Measurements from ENCODE around the gene TMEM163. TPM values are rescaled to one million over a fixed set of nuclear protein-coding genes. Genes with fewer than 3 reads are reported as not detected.

TMEM163 gene
- total RNA-seq, 2 experiments from 2014 or later: 0.51 TPM; not detected in 1

- Histone ChIP-seq H3K27ac (ENCODE audit: low read depth, low read length, poor library complexity, severe bottlenecking) (peak overlapping the region; percentile 99), H4K20me1 (ENCODE audit: insufficient read depth, low read length) (no peaks in the 10 kb centered on the region), H3K9me3 (ENCODE audit: low read length) (no peaks in the 10 kb centered on the region), H3K79me2 (ENCODE audit: insufficient read depth, low read depth, low read length) (peaks cover 16% of the 10 kb centered on the region; the same call in 1 of the 2 replicates), H3K4me3 (ENCODE audit: low read depth, low read length, poor library complexity, severe bottlenecking) (no peak overlapping the region), H2AFZ (ENCODE audit: low read length) (no peak overlapping the region), H3K4me1 (ENCODE audit: insufficient read depth, low read length, poor library complexity, severe bottlenecking) (peaks cover 57% of the 10 kb centered on the region), H3K4me2 (ENCODE audit: low read length) (peak overlapping the region; percentile 81), H3K9me2 (ENCODE audit: insufficient read depth, low read length) (no peaks in the 10 kb centered on the region), H3K36me3 (ENCODE audit: insufficient read depth, low read length) (peaks cover 41% of the 10 kb centered on the region)
- no peak for DNase-seq (ENCODE audit: low spot score)
- POLR2A ChIA-PET: interaction anchor here (0.6 to 3.7 kb wide), 12 partner anchors 14 to 304 kb away, joined by 3 to 26 read pairs (median 4); partner anchors contain the start of gene MGAT5
- TSS peak; percentile 29 for BruUV-seq (replicated peaks)
- CTCF ChIA-PET (ENCODE audit: unreplicated experiment): interaction anchor here (0.8 to 2.9 kb wide), 3 partner anchors 67 to 295 kb away, joined by 3 to 44 read pairs (median 4); partner anchors contain the start of gene MGAT5
- intact Hi-C loops (cut with micrococcal nuclease; ENCODE audit: unreplicated experiment): no loop called here
- TF ChIP-seq EZH2phosphoT487 (IDR thresholded peaks at IDR 0.05; ENCODE audit: borderline replicate concordance, low read depth, low read length) (no peak), CTCF (conservative IDR thresholded peaks at IDR 0.05; ENCODE audit: low read length) (no peak)
These were observed 305.4 kb downstream of the TMEM163 start for GRCh38 chr2:134413430-134413829.

GRCh38 chr2:134412639-134412999 is 306.2 kb downstream of the TMEM163 start:
- peaks cover 16% of the 10 kb centered on the region; the same call in 1 of the 2 replicates for H3K79me2 ChIP-seq (ENCODE audit: insufficient read depth, low read depth, low read length)
- DNase-seq (ENCODE audit: low spot score): no peak
- POLR2A ChIA-PET: interaction anchor here (0.8 to 3.9 kb wide), 17 partner anchors 13 to 303 kb away, joined by 3 to 26 read pairs (median 6); partner anchors contain the start of gene MGAT5
- TF ChIP-seq EZH2phosphoT487 (IDR thresholded peaks at IDR 0.05; ENCODE audit: borderline replicate concordance, low read depth, low read length) (no peak), CTCF (conservative IDR thresholded peaks at IDR 0.05; ENCODE audit: low read length) (no peak)
- intact Hi-C loops (cut with micrococcal nuclease; ENCODE audit: unreplicated experiment): loop anchor here (1.0 kb wide), 3 partner anchors 167 to 526 kb away; no protein-coding TSS in a partner anchor
- H4K20me1 ChIP-seq (ENCODE audit: insufficient read depth, low read length): no peaks in the 10 kb centered on the region
- H3K4me1 ChIP-seq (ENCODE audit: insufficient read depth, low read length, poor library complexity, severe bottlenecking): peaks cover 65% of the 10 kb centered on the region
- CTCF ChIA-PET (ENCODE audit: unreplicated experiment): interaction anchor here (0.6 to 2.9 kb wide), 16 partner anchors 14 to 294 kb away, joined by 3 to 44 read pairs (median 4); partner anchors contain the start of gene MGAT5
- H2AFZ ChIP-seq (ENCODE audit: low read length): peak overlapping the region; percentile 39; the same call in 1 of the 2 replicates
- peak overlapping the region; percentile 99 for H3K27ac ChIP-seq (ENCODE audit: low read depth, low read length, poor library complexity, severe bottlenecking)
- peak overlapping the region; percentile 44 for H3K4me3 ChIP-seq (ENCODE audit: low read depth, low read length, poor library complexity, severe bottlenecking)
- H3K36me3 ChIP-seq (ENCODE audit: insufficient read depth, low read length): peaks cover 42% of the 10 kb centered on the region
- no peaks in the 10 kb centered on the region for H3K9me3 ChIP-seq (ENCODE audit: low read length)
- peak overlapping the region; percentile 81 for H3K4me2 ChIP-seq (ENCODE audit: low read length)
- no TSS peak for BruUV-seq (replicated peaks)
- no peaks in the 10 kb centered on the region for H3K9me2 ChIP-seq (ENCODE audit: insufficient read depth, low read length)

Data from OCI-LY7 (cell line).